MV-4-11 (cell line): ENCODE measurements around the gene ANKRD33B.
"Not testable (repeated sequence)": the region's sequence is repeated elsewhere in the genome, so short reads cannot be mapped to it uniquely, and the experiment has no call there.

Source experiments
- DNase-seq: peaks from one replicate; lab custom pipeline; 2025; lab: John Stamatoyannopoulos, UW

Gene ANKRD33B

DNA sequence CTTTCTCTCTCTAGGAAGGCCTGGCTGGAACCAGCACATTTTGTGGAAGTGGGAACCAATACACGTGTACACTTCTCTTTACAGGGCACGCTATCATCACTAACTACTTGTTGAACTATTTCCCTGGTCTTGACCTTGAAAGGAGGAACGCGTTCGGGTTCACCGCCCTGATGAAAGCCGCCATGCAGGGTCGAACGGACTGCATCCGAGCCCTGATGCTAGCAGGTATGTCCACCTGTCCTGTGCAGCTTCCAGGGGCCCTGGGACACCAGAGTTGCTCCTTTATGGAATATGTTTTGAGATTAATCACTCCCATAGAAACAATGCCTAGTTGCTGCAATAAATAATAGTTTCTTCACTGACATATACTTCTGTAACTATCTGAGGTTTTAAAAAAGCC is 74.1 kb downstream of the ANKRD33B start:
- DNase-seq = no peak

- DNase-seq = not testable (repeated sequence)
Observed at GRCh38 chr5:10638723-10639122, 74.9 kb downstream of the ANKRD33B start.

DNA sequence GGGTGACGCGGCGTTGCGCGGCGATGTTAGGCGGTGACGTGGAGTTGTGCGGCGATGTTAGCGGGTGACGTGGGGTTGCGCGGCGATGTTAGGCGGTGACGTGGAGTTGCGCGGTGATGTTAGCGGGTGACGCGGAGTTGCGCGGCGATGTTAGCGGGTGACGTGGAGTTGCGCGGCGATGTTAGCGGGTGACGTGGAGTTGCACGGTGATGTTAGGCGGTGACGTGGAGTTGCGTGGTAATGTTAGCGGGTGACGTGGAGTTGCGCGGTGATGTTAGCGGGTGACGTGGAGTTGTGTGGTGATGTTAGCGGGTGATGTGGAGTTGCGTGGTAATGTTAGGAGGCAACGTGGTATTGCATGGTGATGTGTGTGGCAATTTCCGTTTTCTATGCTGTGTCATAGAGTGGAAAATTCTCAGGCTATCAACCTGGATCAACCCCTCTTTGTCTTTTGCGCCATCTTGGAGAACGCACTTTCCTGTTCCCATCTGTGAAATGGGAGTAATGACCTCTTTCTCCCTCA is 76.0 kb downstream of the ANKRD33B start:
- DNase-seq = peak; percentile 1

DNA sequence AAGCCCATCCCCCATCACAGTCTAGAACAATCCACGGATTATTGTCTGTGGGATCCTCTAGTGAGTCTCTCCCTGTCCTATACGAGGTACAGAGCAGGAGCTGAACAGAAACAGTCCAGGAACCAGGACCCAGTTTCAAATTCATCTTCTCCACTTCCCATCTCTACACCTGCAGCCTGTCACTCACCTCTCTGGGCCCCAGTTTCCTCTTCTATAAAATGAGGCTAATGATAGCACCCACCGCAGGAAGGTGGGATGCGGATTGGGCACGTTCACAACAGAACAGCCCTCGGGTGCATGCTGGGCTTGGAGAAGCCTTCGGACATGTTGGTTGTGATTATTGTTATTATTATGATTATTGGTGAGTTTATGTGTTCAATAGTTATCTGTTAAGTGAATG is 78.5 kb downstream of the ANKRD33B start:
- DNase-seq = no peak

DNA sequence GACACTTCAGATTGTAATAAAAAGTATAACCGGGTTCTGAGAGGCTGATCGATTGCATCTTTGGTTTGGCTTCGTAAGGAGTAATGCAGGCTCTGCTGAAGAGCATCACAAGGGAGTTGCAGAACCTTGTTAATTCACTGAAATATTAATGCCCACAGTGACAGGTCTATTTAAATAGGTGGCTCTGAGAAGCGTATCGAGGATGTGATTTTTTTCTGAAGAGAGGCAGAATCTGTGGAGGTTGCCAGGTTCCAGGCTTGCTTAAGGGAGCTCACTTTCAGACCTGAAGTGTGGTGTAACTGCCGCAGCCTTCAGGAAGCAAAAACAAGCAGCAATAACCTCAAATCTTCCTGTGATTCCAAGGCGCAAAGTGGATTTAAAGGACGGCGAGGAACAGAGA is 80.3 kb downstream of the ANKRD33B start:
- no peak for DNase-seq

DNA sequence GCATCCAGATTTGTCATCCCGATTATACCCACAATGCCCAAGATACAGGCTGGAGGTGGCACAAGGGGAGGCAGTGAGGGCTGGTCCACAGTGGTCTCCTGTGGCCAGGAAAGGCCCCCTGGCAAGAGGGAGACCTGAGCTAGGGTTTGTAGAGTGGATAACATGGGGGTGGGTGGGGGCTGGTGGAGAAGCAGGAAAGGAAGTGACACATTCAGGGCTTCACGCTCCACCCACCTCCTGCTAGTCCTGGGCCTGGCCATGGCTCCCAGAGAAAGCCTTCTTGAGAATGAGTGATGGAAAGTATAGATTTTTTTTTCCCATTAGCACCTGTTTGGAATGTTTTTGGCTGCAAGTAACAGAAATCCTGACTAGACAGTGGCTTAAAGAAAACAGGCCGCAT is 81.3 kb downstream of the ANKRD33B start:
- DNase-seq = no peak

GRCh38 chr5:10645671-10646070 is 81.8 kb downstream of the ANKRD33B start:
- no peak for DNase-seq

- no peak for DNase-seq
Observed at GRCh38 chr5:10647640-10648039, 83.8 kb downstream of the ANKRD33B start.

DNA sequence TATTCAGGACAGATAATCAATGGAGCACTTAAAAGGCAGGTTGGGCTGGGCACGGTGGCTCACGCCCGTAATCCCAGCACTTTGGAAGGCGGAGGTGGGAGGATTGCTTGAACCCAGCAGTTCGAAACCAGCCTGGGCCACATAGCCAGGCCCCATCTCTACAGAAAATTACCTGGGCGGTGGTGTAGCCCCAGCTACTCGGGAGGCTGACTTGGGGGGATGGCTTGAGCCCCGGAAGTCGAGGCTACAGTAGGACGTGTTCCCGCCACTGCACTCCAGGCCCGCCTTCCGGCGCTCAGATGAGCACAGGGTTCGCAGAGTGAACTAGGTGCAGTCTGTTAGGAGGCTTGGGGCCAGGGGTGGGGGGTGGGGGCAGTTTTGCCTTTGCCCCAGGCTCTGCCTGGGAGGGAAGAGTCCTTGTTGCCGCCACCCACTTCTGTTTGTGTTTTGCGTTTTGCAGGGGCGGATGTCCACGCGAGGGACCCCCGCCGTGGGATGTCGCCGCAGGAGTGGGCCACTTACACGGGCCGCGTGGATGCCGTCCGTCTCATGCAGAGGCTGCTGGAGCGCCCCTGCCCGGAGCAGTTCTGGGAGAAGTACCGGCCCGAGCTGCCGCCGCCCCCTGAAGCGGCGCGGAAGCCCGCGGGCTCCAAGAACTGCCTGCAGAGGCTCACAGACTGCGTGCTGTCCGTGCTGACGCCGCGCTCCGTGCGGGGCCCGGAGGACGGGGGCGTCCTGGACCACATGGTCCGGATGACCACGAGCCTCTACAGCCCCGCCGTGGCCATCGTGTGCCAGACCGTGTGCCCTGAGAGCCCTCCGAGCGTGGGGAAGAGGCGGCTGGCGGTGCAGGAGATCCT is 85.2 kb downstream of the ANKRD33B start:
- no peak for DNase-seq

DNA sequence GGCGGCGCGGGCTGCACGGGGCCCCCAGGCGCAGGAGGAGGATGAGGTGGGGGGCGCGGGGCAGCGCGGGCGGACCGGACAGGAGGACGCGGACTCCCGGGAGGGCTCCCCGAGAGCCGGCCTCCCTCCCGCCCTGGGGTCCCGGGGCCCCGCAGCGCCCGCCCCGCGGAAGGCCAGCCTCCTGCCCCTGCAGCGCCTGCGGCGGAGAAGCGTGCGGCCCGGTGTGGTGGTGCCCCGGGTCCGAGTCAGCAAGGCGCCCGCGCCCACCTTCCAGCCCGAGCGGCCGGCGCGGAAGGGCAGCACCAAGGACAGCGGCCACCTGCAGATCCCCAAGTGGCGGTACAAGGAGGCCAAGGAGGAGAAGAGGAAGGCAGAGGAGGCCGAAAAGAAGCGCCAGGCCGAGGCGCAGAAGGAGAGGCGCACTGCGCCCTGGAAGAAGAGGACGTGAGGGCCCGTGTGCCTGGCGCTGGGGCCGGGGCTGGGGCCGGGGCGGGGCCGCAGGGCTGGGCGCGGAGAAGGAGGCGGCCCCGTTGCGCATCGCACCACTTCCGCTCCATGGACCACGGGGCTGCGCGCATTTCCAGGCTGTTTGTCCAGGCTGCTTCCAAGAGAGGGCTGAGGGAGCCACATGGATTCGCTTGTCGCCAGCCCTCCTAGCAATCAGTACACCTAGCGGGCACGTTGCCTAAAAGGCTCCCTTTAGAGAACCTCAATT is 86.0 kb downstream of the ANKRD33B start:
- no peak for DNase-seq

DNA sequence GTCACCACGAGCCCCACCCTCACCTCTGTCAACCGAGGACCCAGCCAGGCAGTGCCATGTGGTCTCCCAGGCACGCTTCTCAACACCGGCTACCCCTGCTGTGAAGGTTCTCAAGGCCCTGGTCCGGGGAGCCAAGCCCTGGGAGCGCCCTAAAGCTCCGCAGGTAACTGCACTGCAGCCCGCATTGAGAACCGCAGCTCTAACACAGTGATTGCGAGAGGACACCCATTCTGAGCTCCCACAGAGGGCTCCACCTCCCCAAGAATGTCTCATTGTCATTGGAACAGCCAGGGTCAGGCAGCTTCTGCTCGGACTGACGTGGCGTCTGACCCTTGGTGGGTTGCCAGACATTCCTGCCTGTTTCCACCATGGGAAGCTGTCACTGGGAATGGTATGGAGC is 88.3 kb downstream of the ANKRD33B start:
- DNase-seq = no peak

DNA sequence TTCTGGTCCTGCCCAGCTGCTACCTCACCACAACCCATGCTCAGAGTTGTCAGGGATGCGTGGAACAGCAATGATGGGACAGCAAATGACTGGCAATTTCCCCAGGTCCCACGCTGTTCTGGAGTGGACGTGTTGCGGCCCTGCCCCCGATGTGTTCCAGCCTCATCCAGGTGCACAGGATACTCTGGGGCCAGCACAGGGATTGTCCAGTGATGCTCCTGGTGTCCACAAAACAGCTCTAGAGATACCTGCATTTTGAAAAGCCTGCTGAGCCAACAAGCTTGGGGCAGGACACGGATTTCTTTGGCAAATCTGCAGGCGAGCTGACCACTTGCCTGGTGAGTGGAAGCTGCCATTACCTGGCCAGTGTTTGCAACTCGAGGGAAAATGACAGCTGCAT is 88.7 kb downstream of the ANKRD33B start:
- DNase-seq = no peak

GRCh38 chr5:10653043-10653442 is 89.2 kb downstream of the ANKRD33B start:
- DNase-seq = no peak

DNA sequence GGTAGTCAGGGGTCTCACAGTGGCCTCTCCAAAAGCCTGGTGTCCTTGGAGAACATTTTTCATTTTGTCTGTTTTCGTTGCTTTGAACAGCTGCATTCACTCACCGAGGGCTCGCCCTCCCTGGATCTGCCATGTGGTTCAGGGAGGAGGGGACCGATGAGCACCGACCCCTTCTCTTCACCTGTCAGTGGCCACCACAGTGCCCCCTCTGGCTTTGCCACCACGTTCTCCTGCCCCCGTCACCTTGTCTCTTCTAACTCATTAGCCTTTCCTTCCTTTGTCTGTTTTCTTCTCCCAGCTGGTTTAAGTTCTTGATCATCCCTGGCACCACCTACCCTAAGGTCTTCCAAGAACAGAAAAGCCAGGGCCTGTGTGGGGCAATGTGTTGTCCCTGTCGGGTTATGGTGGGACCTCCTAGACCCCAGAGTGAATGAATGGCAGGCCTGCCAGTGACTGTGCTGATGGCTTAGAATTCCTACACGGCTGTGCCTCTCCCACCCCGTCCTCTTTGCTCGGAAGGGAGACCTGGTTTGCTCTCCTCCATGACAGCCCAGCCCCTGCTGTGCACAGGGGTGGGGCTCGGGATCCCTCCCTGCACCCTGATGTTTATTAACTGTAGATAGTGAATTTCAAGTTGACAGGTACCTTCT is 90.0 kb downstream of the ANKRD33B start:
- no peak for DNase-seq

GRCh38 chr5:10654566-10654965 is 90.7 kb downstream of the ANKRD33B start:
- DNase-seq = no peak

GRCh38 chr5:10655161-10655971 is 91.5 kb downstream of the ANKRD33B start:
- no peak for DNase-seq

GRCh38 chr5:10655972-10656830 is 92.3 kb downstream of the ANKRD33B start:
- DNase-seq = no peak

GRCh38 chr5:10658265-10658664 is 94.4 kb downstream of the ANKRD33B start:
- no peak for DNase-seq

DNA sequence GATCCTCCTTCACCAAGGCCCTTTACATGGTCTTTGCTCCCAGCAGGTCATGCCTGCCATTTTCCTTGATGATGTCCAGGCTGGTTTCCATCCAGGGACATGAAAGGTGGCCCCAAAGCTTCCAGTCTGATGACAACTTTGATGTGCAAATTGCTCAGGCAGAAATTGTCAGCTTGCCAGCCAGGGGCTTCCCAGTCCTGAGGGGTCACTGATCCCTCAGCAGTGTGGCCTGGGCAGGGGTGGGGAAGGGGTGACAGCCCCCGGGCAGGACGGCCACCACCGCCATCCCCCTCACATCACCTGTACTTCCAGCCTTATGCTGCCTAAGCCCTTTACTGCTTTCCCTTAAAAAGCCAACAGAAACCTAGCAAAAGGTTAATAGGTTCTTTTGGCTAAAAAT is 96.3 kb downstream of the ANKRD33B start:
- no peak for DNase-seq

- no peak for DNase-seq
Observed at GRCh38 chr5:10660720-10661387, 97.0 kb downstream of the ANKRD33B start.
